Subcutaneous abdominal adipose tissue (tissue), 5 donors: ENCODE measurements around the gene LRRC27.
"Not testable (repeated sequence)": the region's sequence is repeated elsewhere in the genome, so short reads cannot be mapped to it uniquely, and the experiment has no call there.

ENCODE experiments used
- H3K27ac ChIP-seq: one replicate; pipeline ENCODE4 v1.7.0; 2013; ENCODE audit warnings: low read depth, mild to moderate bottlenecking, inconsistent platforms, low read length, moderate library complexity
- H3K27me3 ChIP-seq, 5 donors: one replicate each; pipeline ENCODE4 v1.7.0; 2013; ENCODE audit warnings: low read length in 5 of 5, inconsistent platforms in 1 of 5; ENCODE audit not compliant: control insufficient read depth in 5 of 5, insufficient read depth in 4 of 5
- H3K36me3 ChIP-seq, 5 donors: one replicate each; pipeline ENCODE4 v1.7.0; 2013; ENCODE audit warnings: low read length in 5 of 5; ENCODE audit not compliant: control insufficient read depth in 5 of 5, insufficient read depth in 5 of 5
- H3K4me1 ChIP-seq, 5 donors: one replicate each; pipeline ENCODE4 v1.7.0; 2013; ENCODE audit warnings: low read length in 5 of 5, mild to moderate bottlenecking in 3 of 5, moderate library complexity in 1 of 5; ENCODE audit not compliant: control insufficient read depth in 5 of 5, insufficient read depth in 5 of 5
- H3K4me3 ChIP-seq, 5 donors: one replicate each; pipeline ENCODE4 v1.7.0; 2013; ENCODE audit warnings: low read length in 5 of 5, low read depth in 1 of 5
- H3K9ac ChIP-seq, 5 donors: one replicate each; pipeline ENCODE4 v1.7.0; 2013; ENCODE audit warnings: low read length in 5 of 5, mild to moderate bottlenecking in 4 of 5, moderate library complexity in 3 of 5
- H3K9me3 ChIP-seq, 5 donors: one replicate each; pipeline ENCODE4 v1.7.0; 2013; ENCODE audit warnings: low read length in 5 of 5; ENCODE audit not compliant: control insufficient read depth in 5 of 5
- donor health status: healthy.
- donor health status: healthy.
- donor health status: healthy.
- donor health status: healthy.
- donor health status: healthy.

Gene LRRC27

DNA sequence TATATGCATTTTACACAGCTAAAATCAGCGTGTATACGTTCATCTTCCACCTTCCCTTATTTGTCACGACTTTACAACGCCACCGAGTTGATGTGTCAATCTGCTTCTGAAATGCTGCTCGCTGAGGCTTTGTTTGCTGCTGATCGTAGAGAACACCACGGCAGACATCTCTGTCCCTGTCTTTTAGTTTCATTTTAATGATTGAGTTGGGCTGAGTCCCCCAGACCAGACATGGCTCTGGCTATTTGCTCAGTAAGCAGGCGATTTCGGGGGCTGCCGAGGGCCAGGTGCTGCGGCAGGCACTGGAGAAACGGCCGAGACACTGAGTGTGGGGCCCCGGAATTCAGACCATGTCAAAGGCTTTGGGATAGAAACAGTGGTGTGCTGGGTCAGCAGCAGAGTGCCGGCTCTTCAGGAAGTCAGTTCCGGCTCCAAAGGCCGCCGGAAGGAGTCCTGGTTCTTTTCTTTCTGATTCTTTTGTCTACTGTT, 5.0 kb downstream of the LRRC27 start:
- H3K27me3 ChIP-seq: no peaks in the 10 kb centered on the region
- H3K27ac ChIP-seq: no peak overlapping the region
- H3K36me3 ChIP-seq: peaks cover 0 to 9% (median 2%) of the 10 kb centered on the region in 5 donors
- no peaks in the 10 kb centered on the region for H3K9me3 ChIP-seq
- H3K4me3 ChIP-seq: peak overlapping the region; percentile 66 to 75 (median 72)
- peaks cover 3 to 26% (median 17%) of the 10 kb centered on the region in 5 donors for H3K4me1 ChIP-seq
- peak overlapping the region; percentile 8 to 83 (median 75) for H3K9ac ChIP-seq

DNA sequence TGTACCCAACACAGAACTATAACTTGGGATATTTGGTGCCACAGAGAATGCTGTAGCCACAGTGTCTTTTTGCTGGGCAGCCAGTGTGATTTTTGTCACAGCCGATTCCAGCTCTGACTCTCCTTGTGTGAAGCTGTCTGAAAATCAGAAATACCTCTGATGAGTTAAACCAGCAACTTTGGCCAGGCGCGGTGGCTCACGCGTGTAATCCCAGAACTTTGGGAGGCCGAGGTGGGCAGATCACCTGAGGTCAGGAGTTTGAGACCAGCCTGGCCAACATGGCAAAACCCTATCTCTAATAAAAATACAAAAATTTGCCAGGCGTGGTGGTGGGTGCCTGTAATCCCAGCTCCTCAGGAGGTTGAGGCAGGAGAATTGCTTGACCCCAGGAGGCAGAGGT, 5.9 kb downstream of the LRRC27 start:
- not testable (repeated sequence) for H3K27ac ChIP-seq, H3K9me3 ChIP-seq, H3K27me3 ChIP-seq
- peaks cover 0 to 13% (median 4%) of the 10 kb centered on the region in 5 donors for H3K36me3 ChIP-seq
- H3K9ac ChIP-seq: peak overlapping the region in 1 of 5 donors; percentile 10
- peak overlapping the region in 2 of 5 donors; percentile 70 to 75 for H3K4me3 ChIP-seq
- H3K4me1 ChIP-seq: peaks cover 0 to 17% (median 8%) of the 10 kb centered on the region in 5 donors

DNA sequence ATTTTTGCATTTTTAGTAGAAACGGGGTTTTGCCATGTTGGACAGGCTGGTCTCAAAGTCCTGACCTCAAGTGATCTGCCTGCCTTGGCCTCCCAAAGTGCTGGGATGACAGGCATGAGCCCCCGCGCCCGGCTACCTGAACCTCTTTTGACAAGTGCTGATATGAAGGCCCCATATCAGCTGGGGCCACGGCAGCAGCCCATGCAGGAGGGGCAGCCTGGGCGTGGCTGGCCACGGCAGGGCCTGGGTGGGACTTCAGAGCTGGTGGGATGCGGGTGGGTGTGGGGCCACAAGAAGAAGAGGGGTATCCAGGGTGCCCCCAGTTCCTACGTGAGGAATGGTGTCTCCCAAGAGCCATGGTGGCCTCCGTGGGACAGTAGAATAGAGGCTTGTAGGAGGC, 6.9 kb downstream of the LRRC27 start:
- peaks cover 0 to 15% (median 6%) of the 10 kb centered on the region in 5 donors for H3K4me1 ChIP-seq

DNA sequence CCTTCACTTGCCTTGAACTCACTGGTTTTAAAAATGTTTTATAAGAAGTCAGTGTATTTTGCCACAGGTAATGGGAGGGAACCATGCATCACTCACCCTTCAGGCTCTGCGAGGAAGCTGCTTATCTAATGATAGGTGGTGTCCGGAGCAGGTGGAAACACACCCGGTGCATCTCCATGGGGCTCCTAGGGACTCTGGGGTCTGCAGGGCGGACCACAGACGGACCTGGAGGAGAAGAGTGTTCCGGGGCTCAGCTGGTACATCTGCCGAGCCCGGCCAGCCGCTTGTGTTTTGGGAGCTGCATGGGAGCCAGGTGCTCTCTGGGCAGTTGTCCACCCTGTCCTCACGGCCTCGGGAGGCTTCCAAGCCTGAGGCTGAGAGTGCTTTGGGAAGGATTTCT, 7.3 kb downstream of the LRRC27 start:
- Histone ChIP-seq H3K4me1 (peaks cover 0 to 15% (median 6%) of the 10 kb centered on the region in 5 donors), H3K9ac (no peak overlapping the region), H3K9me3 (no peaks in the 10 kb centered on the region), H3K4me3 (no peak overlapping the region), H3K27ac (no peak overlapping the region), H3K36me3 (peaks cover 2 to 16% (median 4%) of the 10 kb centered on the region in 5 donors), H3K27me3 (no peaks in the 10 kb centered on the region)

More for the DNA sequence above, 6.9 kb downstream of the LRRC27 start:
- Histone ChIP-seq H3K27ac (no peak overlapping the region), H3K4me3 (no peak overlapping the region), H3K9me3 (no peaks in the 10 kb centered on the region), H3K36me3 (peaks cover 0 to 16% (median 4%) of the 10 kb centered on the region in 5 donors), H3K27me3 (no peaks in the 10 kb centered on the region), H3K9ac (no peak overlapping the region)

DNA sequence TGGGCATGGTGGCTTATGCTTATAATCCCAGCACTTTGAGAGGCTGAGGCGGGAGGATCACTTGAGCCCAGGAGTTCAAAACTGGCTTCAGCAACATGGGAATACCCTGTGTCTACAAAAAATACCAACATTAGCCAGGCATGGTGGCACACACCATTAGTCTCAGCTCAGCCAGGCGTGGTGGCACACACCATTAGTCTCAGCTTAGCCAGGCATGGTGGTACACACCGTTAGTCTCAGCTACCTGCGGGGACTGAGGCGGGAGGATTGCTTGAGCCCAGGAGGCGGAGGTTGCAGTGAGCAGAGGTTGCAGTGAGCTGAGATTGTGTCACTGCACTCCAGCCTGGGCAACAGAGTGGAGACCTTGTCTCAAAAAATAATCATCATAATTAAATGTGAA, 9.0 kb downstream of the LRRC27 start:
- peaks cover 8 to 33% (median 15%) of the 10 kb centered on the region in 5 donors for H3K36me3 ChIP-seq
- no peaks in the 10 kb centered on the region for H3K27me3 ChIP-seq
- H3K27ac ChIP-seq: no peak overlapping the region
- no peak overlapping the region for H3K4me3 ChIP-seq
- H3K9me3 ChIP-seq: no peaks in the 10 kb centered on the region
- H3K9ac ChIP-seq: no peak overlapping the region
- peaks cover 0 to 11% (median 6%) of the 10 kb centered on the region in 5 donors for H3K4me1 ChIP-seq

DNA sequence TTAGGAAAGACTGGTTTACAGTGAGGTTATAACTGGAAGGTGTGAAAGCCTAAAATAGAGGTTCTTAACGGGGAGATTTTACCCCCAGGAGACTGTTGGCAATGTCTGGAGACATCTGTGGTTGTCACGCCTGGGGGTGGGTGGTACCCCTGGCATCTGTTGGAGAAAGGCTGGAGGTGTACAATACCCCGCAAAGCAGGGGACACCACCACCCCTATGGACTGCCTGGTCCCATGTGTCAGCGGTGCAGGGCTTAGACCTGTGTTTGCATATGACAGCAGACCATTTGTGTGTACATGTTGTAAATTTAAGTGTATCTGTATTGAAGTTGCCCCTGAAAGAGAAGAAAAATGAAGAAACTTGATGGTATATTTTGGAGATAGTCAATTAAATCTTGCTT, 9.8 kb downstream of the LRRC27 start:
- H3K36me3 ChIP-seq: peaks cover 8 to 34% (median 15%) of the 10 kb centered on the region in 5 donors
- peaks cover 0 to 4% (median 0%) of the 10 kb centered on the region in 5 donors for H3K4me1 ChIP-seq
- no peaks in the 10 kb centered on the region for H3K27me3 ChIP-seq
- H3K9me3 ChIP-seq: no peaks in the 10 kb centered on the region
- H3K9ac ChIP-seq: no peak overlapping the region
- H3K4me3 ChIP-seq: no peak overlapping the region
- no peak overlapping the region for H3K27ac ChIP-seq

DNA sequence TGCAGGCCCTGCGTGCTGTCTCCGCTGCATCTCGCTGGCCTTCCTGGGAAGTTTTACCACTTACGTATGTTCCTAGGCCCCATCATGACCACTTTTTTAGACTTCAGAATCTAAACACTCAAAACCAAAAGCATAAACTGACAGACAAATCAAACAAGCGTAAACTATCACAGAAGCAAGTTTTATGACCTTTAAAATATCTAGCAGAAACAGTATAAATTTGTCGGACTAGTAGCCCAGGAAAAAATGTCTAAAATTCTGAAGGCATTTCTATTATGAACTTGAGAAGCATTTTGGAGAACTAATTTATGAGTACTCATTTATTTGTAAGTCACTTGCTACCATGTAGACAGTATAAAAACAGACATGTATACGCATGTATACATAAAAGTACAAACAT, 10.6 kb downstream of the LRRC27 start:
- Histone ChIP-seq H3K27me3 (no peaks in the 10 kb centered on the region), H3K9me3 (no peaks in the 10 kb centered on the region), H3K27ac (no peak overlapping the region), H3K36me3 (peaks cover 8 to 41% (median 15%) of the 10 kb centered on the region in 5 donors), H3K9ac (no peak overlapping the region), H3K4me3 (no peak overlapping the region), H3K4me1 (peaks cover 0 to 2% (median 0%) of the 10 kb centered on the region in 5 donors)

DNA sequence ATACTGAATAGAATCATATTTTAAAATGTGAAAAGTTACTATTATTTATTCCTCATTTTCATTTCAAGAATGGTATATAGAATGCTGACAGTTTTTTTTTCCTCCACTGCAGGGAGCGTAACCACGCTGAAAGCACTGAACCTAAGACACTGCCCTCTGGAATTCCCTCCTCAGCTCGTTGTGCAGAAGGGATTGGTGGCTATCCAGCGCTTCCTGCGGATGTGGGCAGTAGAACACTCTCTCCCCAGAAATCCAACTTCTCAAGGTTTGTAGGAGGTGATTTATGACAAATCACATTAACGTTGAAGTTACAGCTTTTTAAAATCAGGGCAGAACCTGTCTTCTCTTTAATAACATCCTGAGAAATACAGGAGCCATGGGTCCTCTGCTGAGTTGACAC, 12.4 kb downstream of the LRRC27 start:
- H3K4me1 ChIP-seq: no peaks in the 10 kb centered on the region
- no peaks in the 10 kb centered on the region for H3K27me3 ChIP-seq
- no peak overlapping the region for H3K9ac ChIP-seq
- no peaks in the 10 kb centered on the region for H3K9me3 ChIP-seq
- peaks cover 10 to 53% (median 26%) of the 10 kb centered on the region in 5 donors for H3K36me3 ChIP-seq
- H3K27ac ChIP-seq: no peak overlapping the region
- no peak overlapping the region for H3K4me3 ChIP-seq

DNA sequence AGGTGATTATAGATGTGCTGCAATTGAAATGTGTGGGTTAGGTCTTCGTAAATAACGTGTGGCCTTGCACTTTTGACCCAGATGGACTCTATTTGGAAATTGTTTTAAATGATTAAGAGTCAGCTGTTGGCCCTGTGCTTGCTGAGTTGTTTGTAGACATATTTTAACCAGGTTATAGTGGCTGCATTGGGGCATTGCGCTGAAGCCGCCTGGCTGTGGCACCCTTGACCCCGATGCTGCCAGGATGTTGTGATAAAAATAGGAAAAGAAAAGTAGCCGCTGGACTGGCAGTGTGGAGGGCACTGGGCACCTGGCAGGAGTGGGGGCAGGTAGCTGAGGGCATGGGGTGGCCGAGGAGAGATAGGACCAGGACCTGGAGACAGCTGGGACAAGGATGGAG, 13.4 kb downstream of the LRRC27 start:
- H3K36me3 ChIP-seq: peaks cover 10 to 55% (median 25%) of the 10 kb centered on the region in 5 donors

DNA sequence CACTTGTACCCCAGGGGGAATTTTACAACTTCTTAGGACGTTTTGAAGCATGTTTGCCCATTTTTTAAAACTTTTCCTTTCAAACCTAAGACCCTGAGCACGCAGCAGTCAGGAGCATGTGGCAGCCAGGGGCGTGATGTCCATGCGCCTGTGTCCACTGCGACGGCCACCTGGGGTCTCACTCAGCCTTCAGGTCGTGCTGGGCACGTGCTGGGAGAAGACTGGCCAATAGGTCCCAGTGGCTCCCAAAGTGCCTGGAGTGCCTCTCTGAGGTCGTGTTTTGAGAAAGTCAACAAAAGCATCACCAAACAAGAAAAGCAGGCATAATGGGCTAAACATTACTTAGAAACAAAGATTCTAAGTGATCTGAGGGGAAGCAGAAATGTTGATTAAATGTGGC, 14.8 kb downstream of the LRRC27 start:
- Histone ChIP-seq H3K4me3 (no peak overlapping the region), H3K9ac (no peak overlapping the region), H3K4me1 (peaks cover 0 to 10% (median 0%) of the 10 kb centered on the region in 5 donors), H3K27me3 (no peaks in the 10 kb centered on the region), H3K9me3 (no peaks in the 10 kb centered on the region), H3K27ac (no peak overlapping the region), H3K36me3 (peaks cover 10 to 64% (median 25%) of the 10 kb centered on the region in 5 donors)

More for the DNA sequence above, 13.4 kb downstream of the LRRC27 start:
- no peak overlapping the region for H3K27ac ChIP-seq
- H3K4me3 ChIP-seq: no peak overlapping the region
- H3K27me3 ChIP-seq: no peaks in the 10 kb centered on the region
- H3K9me3 ChIP-seq: no peaks in the 10 kb centered on the region
- H3K9ac ChIP-seq: no peak overlapping the region
- peaks cover 0 to 2% (median 0%) of the 10 kb centered on the region in 5 donors for H3K4me1 ChIP-seq
